OCI-LY1 (cell line): ENCODE data around the gene BTN1A1.
A peak's percentile ranks its signal among the peaks of the same experiment; 100 is the strongest.

Source experiments
- H2AFZ ChIP-seq: fragments of 200-600 bp; sonication (generic), shearing (Covaris generic); 2 replicates; pipeline ENCODE4 v1.6.0; 2014; ENCODE audit warnings: antibody characterized with exemption, mild to moderate bottlenecking, low read length
- H3F3A ChIP-seq: fragments of 200-600 bp; sonication (generic), shearing (Covaris generic); 2 replicates; pipeline ENCODE4 v1.6.0; 2014; ENCODE audit warnings: mild to moderate bottlenecking, antibody characterized with exemption, low read length, moderate library complexity; ENCODE audit not compliant: insufficient read depth
- H3K27ac ChIP-seq: fragments of 200-600 bp; sonication (generic); 2 replicates; pipeline ENCODE4 v1.5.1; 2014; ENCODE audit warnings: low read length, mixed run types, mild to moderate bottlenecking, low read depth; ENCODE audit not compliant: poor library complexity, severe bottlenecking
- H3K27me3 ChIP-seq: fragments of 200-600 bp; sonication (generic); 2 replicates; pipeline ENCODE4 v1.6.0; 2014; ENCODE audit warnings: antibody characterized with exemption, mild to moderate bottlenecking, low read length, moderate library complexity; ENCODE audit not compliant: insufficient read depth
- H3K36me3 ChIP-seq: fragments of 200-600 bp; sonication (generic); 2 replicates; pipeline ENCODE4 v1.6.1; 2014; ENCODE audit warnings: mild to moderate bottlenecking, antibody characterized with exemption, low read length, moderate library complexity, mixed read lengths; ENCODE audit not compliant: insufficient read depth
- H3K4me1 ChIP-seq: fragments of 200-600 bp; sonication (generic); 2 replicates; pipeline ENCODE4 v1.5.1; 2014; ENCODE audit warnings: mild to moderate bottlenecking, low read length, moderate library complexity; ENCODE audit not compliant: insufficient read depth, severe bottlenecking
- H3K4me2 ChIP-seq: fragments of 200-600 bp; sonication (generic), shearing (Covaris generic); 2 replicates; pipeline ENCODE4 v1.6.1; 2014; ENCODE audit warnings: low read length
- H3K4me3 ChIP-seq: fragments of 200-600 bp; sonication (generic); 2 replicates; pipeline ENCODE4 v1.5.1; 2014; ENCODE audit warnings: low read length, low read depth, mild to moderate bottlenecking, mixed read lengths; ENCODE audit not compliant: poor library complexity, severe bottlenecking
- H3K79me2 ChIP-seq: fragments of 200-600 bp; shearing (Covaris generic); 2 replicates; pipeline ENCODE4 v1.6.1; 2016; ENCODE audit warnings: mixed run types, low read length, mixed read lengths; ENCODE audit not compliant: insufficient read depth
- H3K9ac ChIP-seq: fragments of 200-600 bp; sonication (generic), shearing (Covaris generic); 2 replicates; pipeline ENCODE4 v1.6.1; 2014; ENCODE audit warnings: mild to moderate bottlenecking, low read length, mixed read lengths
- H3K9me2 ChIP-seq: fragments of 200-600 bp; sonication (generic), shearing (Covaris generic); 2 replicates; pipeline ENCODE4 v1.6.1; 2014; ENCODE audit warnings: low read depth, mild to moderate bottlenecking, low read length, mixed read lengths
- H3K9me3 ChIP-seq: fragments of 200-600 bp; shearing (Covaris generic); 2 replicates; pipeline ENCODE4 v1.6.1; 2014; ENCODE audit warnings: low read length, mixed read lengths
- H4K20me1 ChIP-seq: fragments of 200-600 bp; sonication (generic), shearing (Covaris generic); 2 replicates; pipeline ENCODE4 v1.6.0; 2016; ENCODE audit warnings: mild to moderate bottlenecking, low read length; ENCODE audit not compliant: insufficient read depth
- CTCF ChIP-seq: fragments of 200-600 bp; sonication (generic), shearing (Covaris generic); IDR thresholded peaks from 2 replicates; pipeline ENCODE4 v1.5.1; 2017; ENCODE audit warnings: mild to moderate bottlenecking, antibody characterized with exemption, low read length, moderate library complexity, mixed read lengths
- EZH2 ChIP-seq: fragments of 200-600 bp; sonication (generic), shearing (Covaris generic); IDR thresholded peaks from 2 replicates; pipeline ENCODE4 v1.8.0; 2017; ENCODE audit warnings: borderline replicate concordance, mixed run types, mild to moderate bottlenecking, antibody characterized with exemption, low read length, moderate library complexity, mixed read lengths

BTN1A1 gene

GRCh38 chr6:26475823-26476729, 24.0 kb upstream of the BTN1A1 start:
- H3K9ac ChIP-seq: peak overlapping the region; percentile 38
- H3K27me3 ChIP-seq: no peaks in the 10 kb centered on the region
- H4K20me1 ChIP-seq: no peaks in the 10 kb centered on the region
- TF ChIP-seq EZH2 (no peak), CTCF (no peak)
- peak overlapping the region; percentile 81 for H3K27ac ChIP-seq
- H3K36me3 ChIP-seq: no peaks in the 10 kb centered on the region; the same call in 1 of the 2 replicates
- peak overlapping the region; percentile 44 for H3K4me2 ChIP-seq
- H3F3A ChIP-seq: no peaks in the 10 kb centered on the region; the same call in 1 of the 2 replicates
- no peak overlapping the region for H3K4me3 ChIP-seq
- H3K4me1 ChIP-seq: peaks cover 44% of the 10 kb centered on the region
- H3K9me3 ChIP-seq: peaks cover 25% of the 10 kb centered on the region
- H2AFZ ChIP-seq: peak overlapping the region; percentile 95
- no peaks in the 10 kb centered on the region for H3K79me2 ChIP-seq
- H3K9me2 ChIP-seq: no peaks in the 10 kb centered on the region

GRCh38 chr6:26476896-26477295, 23.2 kb upstream of the BTN1A1 start:
- peak overlapping the region; percentile 44 for H3K4me2 ChIP-seq
- no peaks in the 10 kb centered on the region; the same call in 1 of the 2 replicates for H3K36me3 ChIP-seq
- peaks cover 44% of the 10 kb centered on the region for H3K4me1 ChIP-seq
- TF ChIP-seq CTCF (no peak), EZH2 (no peak)
- no peaks in the 10 kb centered on the region for H3K9me2 ChIP-seq
- H3K79me2 ChIP-seq: no peaks in the 10 kb centered on the region
- H2AFZ ChIP-seq: 0 out of 2 replicates have a peak overlapping the region, but pooled peaks have one; percentile 95
- no peak overlapping the region for H3K4me3 ChIP-seq
- H3F3A ChIP-seq: no peaks in the 10 kb centered on the region; the same call in 1 of the 2 replicates
- H3K9me3 ChIP-seq: peaks cover 22% of the 10 kb centered on the region
- H3K27me3 ChIP-seq: no peaks in the 10 kb centered on the region
- peak overlapping the region; percentile 38; the same call in 1 of the 2 replicates for H3K9ac ChIP-seq
- H4K20me1 ChIP-seq: no peaks in the 10 kb centered on the region
- peak overlapping the region; percentile 81 for H3K27ac ChIP-seq

- Histone ChIP-seq H3K4me2 (no peak overlapping the region), H3K27me3 (no peaks in the 10 kb centered on the region), H3K4me3 (no peak overlapping the region), H3K9me3 (peaks cover 17% of the 10 kb centered on the region), H4K20me1 (no peaks in the 10 kb centered on the region), H3K79me2 (no peaks in the 10 kb centered on the region), H3K9me2 (no peaks in the 10 kb centered on the region), H3K4me1 (peaks cover 44% of the 10 kb centered on the region), H3K36me3 (no peaks in the 10 kb centered on the region), H2AFZ (no peak overlapping the region), H3K27ac (peak overlapping the region; percentile 81), H3F3A (no peaks in the 10 kb centered on the region; the same call in 1 of the 2 replicates), H3K9ac (no peak overlapping the region)
- TF ChIP-seq EZH2 (no peak), CTCF (no peak)
Observed at GRCh38 chr6:26477426-26477825, 22.7 kb upstream of the BTN1A1 start.
